HG03354 (cell line): Measurements from ENCODE around the gene BACE2.

ENCODE experiments used
- ATAC-seq: cut with Tn5 transposase; IDR thresholded peaks from one replicate; pipeline ENCODE4 v1.9.1; 2021; ENCODE audit warnings: mild to moderate bottlenecking; ENCODE audit not compliant: unreplicated experiment, poor library complexity, severe bottlenecking

The BACE2 gene

GRCh38 chr21:41208376-41208763, 40.4 kb downstream of the BACE2 start:
- ATAC-seq: no peak

GRCh38 chr21:41209016-41209619, 41.2 kb downstream of the BACE2 start:
- no peak for ATAC-seq

GRCh38 chr21:41210426-41211059, 42.6 kb downstream of the BACE2 start:
- no peak for ATAC-seq

GRCh38 chr21:41211060-41211805, 43.3 kb downstream of the BACE2 start:
- ATAC-seq: no peak

- no peak for ATAC-seq
Observed at GRCh38 chr21:41213021-41213420, 45.1 kb downstream of the BACE2 start.

- no peak for ATAC-seq
Observed at GRCh38 chr21:41215856-41216408, 48.0 kb downstream of the BACE2 start.

- no peak for ATAC-seq
Observed at GRCh38 chr21:41216486-41216885, 48.5 kb downstream of the BACE2 start.

GRCh38 chr21:41217671-41218385, 49.9 kb downstream of the BACE2 start:
- ATAC-seq: no peak

- no peak for ATAC-seq
Observed at GRCh38 chr21:41219498-41220207, 51.7 kb downstream of the BACE2 start.

- no peak for ATAC-seq
Observed at GRCh38 chr21:41220208-41220733, 52.3 kb downstream of the BACE2 start.

- no peak for ATAC-seq
Observed at GRCh38 chr21:41222247-41223068, 54.5 kb downstream of the BACE2 start.

GRCh38 chr21:41226853-41227252, 58.9 kb downstream of the BACE2 start:
- ATAC-seq: no peak

GRCh38 chr21:41227357-41228005, 59.5 kb downstream of the BACE2 start:
- no peak for ATAC-seq

GRCh38 chr21:41228006-41228370, 60.0 kb downstream of the BACE2 start:
- no peak for ATAC-seq

GRCh38 chr21:41228492-41228891, 60.5 kb downstream of the BACE2 start:
- ATAC-seq: no peak

- ATAC-seq: no peak
Observed at GRCh38 chr21:41228958-41229357, 61.0 kb downstream of the BACE2 start.

GRCh38 chr21:41229509-41230248, 61.7 kb downstream of the BACE2 start:
- no peak for ATAC-seq
